H9 (cell line): ENCODE results near the gene TCN2. TPM values are rescaled to one million over a fixed set of nuclear protein-coding genes. Genes with fewer than 3 reads are reported as not detected.

ENCODE experiments used
- DNase-seq: peaks from one replicate; pipeline ENCODE4 v3.0.0-alpha.2; 2017
- H2AFZ ChIP-seq: one replicate; pipeline ENCODE4 v1.6.1; 2013; ENCODE audit warnings: mild to moderate bottlenecking, low read length, control low read depth, moderate library complexity
- H2AK5ac ChIP-seq: 2 replicates; pipeline ENCODE4 v1.6.1; 2013; ENCODE audit warnings: low read length, control low read depth, mixed read lengths; ENCODE audit not compliant: insufficient read length
- H2BK120ac ChIP-seq: one replicate; pipeline ENCODE4 v1.6.1; 2013; ENCODE audit warnings: low read depth, mild to moderate bottlenecking, low read length, control low read depth, inconsistent platforms; ENCODE audit not compliant: poor library complexity, severe bottlenecking
- H2BK12ac ChIP-seq: 2 replicates; pipeline ENCODE4 v1.6.1; 2013; ENCODE audit warnings: low read length, control low read depth, mixed read lengths, low read depth; ENCODE audit not compliant: insufficient read length
- H2BK15ac ChIP-seq: 2 replicates; pipeline ENCODE4 v1.6.1; 2013; ENCODE audit warnings: low read depth, low read length, control low read depth
- H2BK20ac ChIP-seq: one replicate; pipeline ENCODE4 v1.6.1; 2013; ENCODE audit warnings: low read depth, mild to moderate bottlenecking, low read length, control low read depth, inconsistent platforms; ENCODE audit not compliant: poor library complexity, severe bottlenecking
- H2BK5ac ChIP-seq: 2 replicates; pipeline ENCODE4 v1.6.1; 2013; ENCODE audit warnings: low read length, control low read depth, mixed read lengths; ENCODE audit not compliant: insufficient read length
- H3K14ac ChIP-seq: 2 replicates; pipeline ENCODE4 v1.6.1; 2013; ENCODE audit warnings: low read length, control low read depth; ENCODE audit not compliant: insufficient read depth
- H3K18ac ChIP-seq: 2 replicates; pipeline ENCODE4 v1.6.1; 2013; ENCODE audit warnings: low read depth, mild to moderate bottlenecking, mixed read lengths, low read length, control low read depth; ENCODE audit not compliant: insufficient read length
- H3K23ac ChIP-seq: 2 replicates; pipeline ENCODE4 v1.6.1; 2013; ENCODE audit warnings: low read length, control low read depth, mixed read lengths, low read depth; ENCODE audit not compliant: insufficient read length
- H3K23me2 ChIP-seq: 2 replicates; pipeline ENCODE4 v1.6.1; 2013; ENCODE audit warnings: low read depth, mild to moderate bottlenecking, mixed read lengths, low read length, control low read depth; ENCODE audit not compliant: insufficient read length, poor library complexity, severe bottlenecking
- H3K27ac ChIP-seq: 2 replicates; pipeline ENCODE4 v1.5.1; 2013; ENCODE audit warnings: low read length, control low read depth, mixed read lengths, low read depth; ENCODE audit not compliant: insufficient read length
- H3K27me3 ChIP-seq: 2 replicates; pipeline ENCODE4 v1.6.1; 2013; ENCODE audit warnings: low read length, control low read depth, inconsistent platforms; ENCODE audit not compliant: insufficient read depth
- H3K4ac ChIP-seq: 2 replicates; pipeline ENCODE4 v1.6.1; 2013; ENCODE audit warnings: low read depth, mild to moderate bottlenecking, control low read depth, inconsistent platforms, low read length, moderate library complexity
- H3K4me1 ChIP-seq: 2 replicates; pipeline ENCODE4 v1.6.1; 2013; ENCODE audit warnings: low read length, control low read depth, inconsistent platforms; ENCODE audit not compliant: insufficient read depth
- H3K4me2 ChIP-seq: 2 replicates; pipeline ENCODE4 v1.6.1; 2013; ENCODE audit warnings: low read length, control low read depth, mixed read lengths; ENCODE audit not compliant: insufficient read length, insufficient read depth
- H3K56ac ChIP-seq: 2 replicates; pipeline ENCODE4 v1.6.1; 2013; ENCODE audit warnings: low read depth, mild to moderate bottlenecking, mixed read lengths, low read length, control low read depth; ENCODE audit not compliant: insufficient read length
- H3K79me1 ChIP-seq: 2 replicates; pipeline ENCODE4 v1.6.1; 2013; ENCODE audit warnings: low read depth, mild to moderate bottlenecking, moderate library complexity, low read length, control low read depth, inconsistent platforms; ENCODE audit not compliant: insufficient read depth, poor library complexity, severe bottlenecking
- H3K79me2 ChIP-seq: 2 replicates; pipeline ENCODE4 v1.6.1; 2013; ENCODE audit warnings: low read length, control low read depth, inconsistent platforms; ENCODE audit not compliant: insufficient read depth
- H3K9ac ChIP-seq: 2 replicates; pipeline ENCODE4 v1.6.1; 2013; ENCODE audit warnings: low read length, control low read depth, mixed read lengths; ENCODE audit not compliant: insufficient read length; ENCODE audit errors: extremely low read depth
- H3K9me3 ChIP-seq: one replicate; pipeline ENCODE4 v1.6.1; 2013; ENCODE audit warnings: low read depth, low read length, inconsistent platforms; ENCODE audit not compliant: control insufficient read depth
- H3T11ph ChIP-seq: one replicate; pipeline ENCODE4 v1.6.1; 2013; ENCODE audit warnings: mild to moderate bottlenecking, low read length, control low read depth, inconsistent platforms
- H4K20me1 ChIP-seq: one replicate; pipeline ENCODE4 v1.6.1; 2013; ENCODE audit not compliant: control insufficient read depth, insufficient read length, insufficient read depth
- H4K5ac ChIP-seq: 2 replicates; pipeline ENCODE4 v1.6.1; 2013; ENCODE audit warnings: low read depth, mild to moderate bottlenecking, mixed read lengths, low read length, control low read depth; ENCODE audit not compliant: insufficient read length
- H4K8ac ChIP-seq: replicated peaks from 2 replicates; pipeline ENCODE4 v1.6.1; 2013; ENCODE audit warnings: low read length, control low read depth, mixed read lengths, low read depth; ENCODE audit not compliant: insufficient read length
- H4K91ac ChIP-seq: 2 replicates; pipeline ENCODE4 v1.6.1; 2013; ENCODE audit warnings: low read depth, mild to moderate bottlenecking, moderate library complexity, mixed read lengths, low read length, control low read depth; ENCODE audit not compliant: insufficient read length
- H3K27ac Mint-ChIP-seq, 3 experiments: 2 replicates in 2 of 3; 3 replicates in 1 of 3; pipeline ENCODE4 v1.8.0; 2020 to 2021; ENCODE audit warnings: mixed read lengths in 3 of 3, mild to moderate bottlenecking in 1 of 3, moderate library complexity in 1 of 3
- H3K27me3 Mint-ChIP-seq: 2 replicates; pipeline ENCODE4 v1.8.0; 2021; ENCODE audit warnings: low read depth, mild to moderate bottlenecking, moderate library complexity, mixed read lengths
- H3K36me3 Mint-ChIP-seq, 3 experiments: 2 replicates in 2 of 3; 3 replicates in 1 of 3; pipeline ENCODE4 v1.8.0; 2020 to 2021; ENCODE audit warnings: low read depth in 3 of 3, mixed read lengths in 3 of 3; ENCODE audit not compliant: insufficient read depth in 1 of 3
- H3K4me1 Mint-ChIP-seq, 2 experiments: 2 replicates each; pipeline ENCODE4 v1.8.0; 2020; ENCODE audit warnings: mixed read lengths in 2 of 2
- H3K4me3 Mint-ChIP-seq, 2 experiments: 2 replicates in 1 of 2; 3 replicates in 1 of 2; pipeline ENCODE4 v1.8.0; 2020 to 2021; ENCODE audit warnings: mild to moderate bottlenecking in 2 of 2, mixed read lengths in 2 of 2, moderate library complexity in 1 of 2
- H3K9me3 Mint-ChIP-seq, 2 experiments: 2 replicates in 1 of 2; 3 replicates in 1 of 2; pipeline ENCODE4 v1.8.0; 2020; ENCODE audit warnings: mild to moderate bottlenecking in 2 of 2, mixed read lengths in 2 of 2, moderate library complexity in 1 of 2
- CTCF ChIP-seq: fragments of 200-600 bp; sonication (generic); conservative IDR thresholded peaks from 3 replicates; pipeline ENCODE4 v1.8.0; 2021; ENCODE audit warnings: antibody characterized with exemption, mild to moderate bottlenecking
- WGBS: extraction: QIAGEN DNeasy Blood & Tissue Kit; methylation state at CpG from one replicate; pipeline ENCODE4 v1.1.7; 2013; ENCODE audit warnings: missing lambda C conversion rate, low lambda C conversion rate, mixed read lengths; ENCODE audit not compliant: insufficient read length; ENCODE audit errors: extremely low coverage; 5-methylcytosine and 5-hydroxymethylcytosine counted together
- total RNA-seq: library from RNA; stranded (reverse); gene quantifications from 2 replicates; pipeline ENCODE4 v1.2.1, GENCODE V29; 2021

Gene TCN2
- total RNA-seq, 1 experiment from 2014 or later, result 42.2 TPM

- H3K79me1 ChIP-seq, result no peaks in the 10 kb centered on the region
- H3K79me2 ChIP-seq, result no peaks in the 10 kb centered on the region
- no peak overlapping the region for H3K23ac ChIP-seq
- DNase-seq, result no peak
- H2BK12ac ChIP-seq, result no peak overlapping the region
- H3K9ac ChIP-seq, result no peak overlapping the region
- H3K27ac ChIP-seq, result no peak overlapping the region
- H3K56ac ChIP-seq, result no peak overlapping the region
- peaks cover 4 to 5% of the 10 kb centered on the region in 2 experiments; a peak in 4 of 5 replicates for H3K9me3 Mint-ChIP-seq
- no peak overlapping the region for H2AK5ac ChIP-seq
- peaks cover 23 to 35% of the 10 kb centered on the region in 2 experiments for H3K4me1 Mint-ChIP-seq
- no peak overlapping the region for H2BK15ac ChIP-seq
- H3K27ac Mint-ChIP-seq, result no peak overlapping the region
- no peak overlapping the region for H3K4me2 ChIP-seq
- no peak for TF ChIP-seq CTCF
- H3K27me3 ChIP-seq, result no peaks in the 10 kb centered on the region; the same call in 1 of the 2 replicates
- no peak overlapping the region for H4K8ac ChIP-seq
- H4K5ac ChIP-seq, result no peak overlapping the region
- no peaks in the 10 kb centered on the region for H4K20me1 ChIP-seq
- no CpG with 5 or more reads among the region's 4 CpGs for WGBS
- H3K4ac ChIP-seq, result no peak overlapping the region
- peaks cover 2% of the 10 kb centered on the region for H3K23me2 ChIP-seq
- H3K4me3 Mint-ChIP-seq, result no peak overlapping the region
- H2BK5ac ChIP-seq, result no peak overlapping the region
- H3K27me3 Mint-ChIP-seq, result peaks cover 4% of the 10 kb centered on the region
- peaks cover 7 to 19% (median 17%) of the 10 kb centered on the region in 3 experiments; a peak in 6 of 7 replicates for H3K36me3 Mint-ChIP-seq
- H3T11ph ChIP-seq, result no peak overlapping the region
- H3K9me3 ChIP-seq, result no peaks in the 10 kb centered on the region
- no peak overlapping the region for H4K91ac ChIP-seq
- no peak overlapping the region for H3K14ac ChIP-seq
- no peak overlapping the region for H2BK20ac ChIP-seq
- no peak overlapping the region for H3K18ac ChIP-seq
- H2AFZ ChIP-seq, result no peak overlapping the region
- H3K4me1 ChIP-seq, result no peaks in the 10 kb centered on the region
- no peak overlapping the region for H2BK120ac ChIP-seq
These were observed 34.0 kb downstream of the TCN2 start for GRCh38 chr22:30640839-30641430.
